HepG2 (cell line): Measurements from ENCODE around the gene FLYWCH1. TPM values are rescaled to one million over a fixed set of nuclear protein-coding genes. Genes with fewer than 3 reads are reported as not detected.

ENCODE experiments used
- AHDC1 ChIP-seq: sonication (generic); formaldehyde crosslinking; IDR thresholded peaks from 2 replicates; pipeline ENCODE4 v1.5.1; 2020; ENCODE audit warnings: mild to moderate bottlenecking, missing genetic modification reagents, borderline replicate concordance
- BORCS8-MEF2B ChIP-seq: sonication (generic); formaldehyde crosslinking; IDR thresholded peaks from 2 replicates; pipeline ENCODE4 v1.8.0; 2022; ENCODE audit warnings: mild to moderate bottlenecking, missing genetic modification reagents
- CEBPB ChIP-seq: IDR thresholded peaks from 2 replicates; pipeline ENCODE4 v1.6.1; 2011; ENCODE audit warnings: low read depth, low read length, improper control_type of control experiment, borderline replicate concordance
- FOXK2 ChIP-seq: fragments of 450-650 bp; IDR thresholded peaks from 2 replicates; pipeline ENCODE4 v1.6.1; 2016
- GATAD2A ChIP-seq: IDR thresholded peaks from 2 replicates; pipeline ENCODE4 v1.6.1; 2016
- IRF2 ChIP-seq: IDR thresholded peaks from 2 replicates; pipeline ENCODE4 v1.6.1; 2018; ENCODE audit warnings: missing genetic modification reagents, missing compliant biosample characterization
- KAT8 ChIP-seq: IDR thresholded peaks from 2 replicates; pipeline ENCODE4 v1.6.1; 2016; ENCODE audit warnings: missing genetic modification reagents, missing compliant biosample characterization
- PBX2 ChIP-seq: IDR thresholded peaks from 2 replicates; pipeline ENCODE4 v1.6.1; 2016; ENCODE audit warnings: control low read depth
- POLR2A ChIP-seq, 2 experiments: IDR thresholded peaks; 2 replicates each; pipeline ENCODE4 v1.6.1; 2011; ENCODE audit warnings: low read depth in 2 of 2, low read length in 2 of 2, mild to moderate bottlenecking in 1 of 2, moderate library complexity in 1 of 2; ENCODE audit not compliant: insufficient read depth in 1 of 2
- RFX5 ChIP-seq: IDR thresholded peaks from 2 replicates; pipeline ENCODE4 v1.6.1; 2011; ENCODE audit warnings: low read depth, low read length, improper control_type of control experiment
- SRSF9 ChIP-seq: fragments of 200-400 bp; formaldehyde crosslinking; IDR thresholded peaks from 2 replicates; pipeline ENCODE4 v1.6.1; 2018; ENCODE audit warnings: borderline replicate concordance, mild to moderate bottlenecking, low read depth, low read length; ENCODE audit not compliant: insufficient read depth, poor library complexity, severe bottlenecking
- TFE3 ChIP-seq: IDR thresholded peaks from 2 replicates; pipeline ENCODE4 v1.6.1; 2016
- ZNF567 ChIP-seq: sonication (generic); formaldehyde crosslinking; IDR thresholded peaks from 2 replicates; pipeline ENCODE4 v1.8.1; 2023; ENCODE audit warnings: mild to moderate bottlenecking, missing genetic modification reagents, borderline replicate concordance
- ZNF598 ChIP-seq: sonication (generic); formaldehyde crosslinking; IDR thresholded peaks from 2 replicates; pipeline ENCODE4 v1.5.1; 2020; ENCODE audit warnings: mild to moderate bottlenecking, missing genetic modification reagents, borderline replicate concordance
- polyA plus RNA-seq, 8 experiments: library from polyadenylated mRNA; depleted of rRNA in 3 of 8; stranded (reverse) in 7 of 8; unstranded in 1 of 8; fragments of >200 nt; fragmentation: Illumina TruSeq in 4 of 8; extraction: Trizol in 4 of 8; gene quantifications; 2 replicates each; pipeline versions ENCODE4 v1.2.1 to v1.2.3, GENCODE V29; 2011 to 2016; ENCODE audit warnings: low read depth in 4 of 8, missing spikeins in 1 of 8, mixed read lengths in 1 of 8; ENCODE audit not compliant: insufficient read depth in 1 of 8
- total RNA-seq, 5 experiments: library from RNA; depleted of rRNA; stranded (reverse); fragments of >200 nt; fragmentation: Illumina TruSeq; extraction: Trizol; gene quantifications; 2 replicates each; pipeline ENCODE4 v1.2.3, GENCODE V29; 2016; ENCODE audit warnings: low read depth in 1 of 5
- TF ChIP-seq, protein P1 (sequence below): sonication (generic); formaldehyde crosslinking; conservative IDR thresholded peaks from 2 replicates; pipeline ENCODE4 v1.8.0; 2022; ENCODE audit warnings: missing genetic modification reagents
- TF ChIP-seq, protein P2 (sequence below): IDR thresholded peaks from 2 replicates; pipeline ENCODE4 v1.6.1; 2016; ENCODE audit warnings: mild to moderate bottlenecking, missing biosample characterization, missing genetic modification reagents
- TF ChIP-seq, protein P3 (sequence below): fragments of 450-650 bp; IDR thresholded peaks from 2 replicates; pipeline ENCODE4 v1.6.1; 2017

FLYWCH1 gene
- total and polyA plus RNA-seq, 2 of the 13 experiments (the other 11 are each of a cell fraction or from before 2014, with no cell fraction given), result 7.3 to 12.4 TPM

DNA sequence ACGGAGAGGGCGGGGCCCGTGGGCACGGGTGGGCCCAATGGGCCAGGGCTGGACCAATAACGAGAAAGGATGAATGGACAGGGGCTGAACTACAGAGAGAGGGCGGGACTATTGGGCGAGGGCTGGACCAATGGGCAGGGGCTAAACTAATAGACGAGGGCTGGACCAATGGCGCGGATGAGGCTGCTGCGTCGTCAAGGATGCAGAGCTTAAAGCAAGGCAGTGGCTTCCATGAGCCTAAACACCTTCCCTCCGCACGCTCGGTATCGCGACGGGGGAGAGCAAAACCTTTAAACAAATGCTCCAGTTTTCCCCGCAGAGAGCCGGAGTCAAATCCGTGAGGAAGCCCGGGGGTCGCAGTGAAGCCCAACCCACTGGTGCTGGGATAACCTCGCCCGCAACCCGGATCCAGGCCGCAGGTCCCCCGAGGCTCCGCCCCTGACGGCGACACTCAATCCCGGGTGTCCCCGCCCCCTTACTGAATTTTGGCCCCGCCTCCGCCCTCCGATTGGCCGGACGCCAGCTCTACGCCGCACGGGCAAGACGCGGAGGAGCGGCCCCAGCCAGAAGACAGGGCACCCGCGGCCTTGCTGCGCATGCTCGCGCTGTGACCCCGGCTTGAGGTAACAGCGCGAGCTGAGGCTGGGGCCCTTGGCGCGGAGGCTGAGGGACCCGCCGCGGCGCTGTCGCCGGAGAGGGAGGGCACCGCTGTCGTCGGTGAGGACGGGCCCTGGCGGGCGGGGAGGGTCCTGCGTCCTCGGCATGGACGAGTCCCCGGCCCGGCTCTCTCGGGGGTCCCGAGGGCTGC is 28.9 kb upstream of the FLYWCH1 start, which contains the start of gene FLYWCH2 (continued):
- TF ChIP-seq, protein P1, sequence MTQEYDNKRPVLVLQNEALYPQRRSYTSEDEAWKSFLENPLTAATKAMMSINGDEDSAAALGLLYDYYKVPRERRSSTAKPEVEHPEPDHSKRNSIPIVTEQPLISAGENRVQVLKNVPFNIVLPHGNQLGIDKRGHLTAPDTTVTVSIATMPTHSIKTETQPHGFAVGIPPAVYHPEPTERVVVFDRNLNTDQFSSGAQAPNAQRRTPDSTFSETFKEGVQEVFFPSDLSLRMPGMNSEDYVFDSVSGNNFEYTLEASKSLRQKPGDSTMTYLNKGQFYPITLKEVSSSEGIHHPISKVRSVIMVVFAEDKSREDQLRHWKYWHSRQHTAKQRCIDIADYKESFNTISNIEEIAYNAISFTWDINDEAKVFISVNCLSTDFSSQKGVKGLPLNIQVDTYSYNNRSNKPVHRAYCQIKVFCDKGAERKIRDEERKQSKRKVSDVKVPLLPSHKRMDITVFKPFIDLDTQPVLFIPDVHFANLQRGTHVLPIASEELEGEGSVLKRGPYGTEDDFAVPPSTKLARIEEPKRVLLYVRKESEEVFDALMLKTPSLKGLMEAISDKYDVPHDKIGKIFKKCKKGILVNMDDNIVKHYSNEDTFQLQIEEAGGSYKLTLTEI (CRISPR knock-in tag), result no peak
- 0 out of 2 replicates have a peak, but pooled peaks have one; percentile 42 for TF ChIP-seq PBX2 (CRISPR knock-in tag)
- peak; percentile 42; the same call in 1 of the 2 replicates for TF ChIP-seq GATAD2A (CRISPR knock-in tag)
- no peak for TF ChIP-seq AHDC1
- TF ChIP-seq IRF2 (CRISPR knock-in tag), result no peak
- no peak for TF ChIP-seq TFE3 (CRISPR knock-in tag)
- TF ChIP-seq KAT8 (CRISPR knock-in tag), result peak; percentile 18; the same call in 1 of the 2 replicates
- no peak for TF ChIP-seq SRSF9
- TF ChIP-seq BORCS8-MEF2B, result peak; percentile 46; the same call in 1 of the 2 replicates
- no peak for TF ChIP-seq FOXK2
- TF ChIP-seq ZNF598 (CRISPR knock-in tag), result peak; percentile 81; the same call in 1 of the 2 replicates
- TF ChIP-seq, protein P2, sequence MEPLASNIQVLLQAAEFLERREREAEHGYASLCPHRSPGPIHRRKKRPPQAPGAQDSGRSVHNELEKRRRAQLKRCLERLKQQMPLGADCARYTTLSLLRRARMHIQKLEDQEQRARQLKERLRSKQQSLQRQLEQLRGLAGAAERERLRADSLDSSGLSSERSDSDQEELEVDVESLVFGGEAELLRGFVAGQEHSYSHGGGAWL, result peak; percentile 90
- TF ChIP-seq, protein P3, sequence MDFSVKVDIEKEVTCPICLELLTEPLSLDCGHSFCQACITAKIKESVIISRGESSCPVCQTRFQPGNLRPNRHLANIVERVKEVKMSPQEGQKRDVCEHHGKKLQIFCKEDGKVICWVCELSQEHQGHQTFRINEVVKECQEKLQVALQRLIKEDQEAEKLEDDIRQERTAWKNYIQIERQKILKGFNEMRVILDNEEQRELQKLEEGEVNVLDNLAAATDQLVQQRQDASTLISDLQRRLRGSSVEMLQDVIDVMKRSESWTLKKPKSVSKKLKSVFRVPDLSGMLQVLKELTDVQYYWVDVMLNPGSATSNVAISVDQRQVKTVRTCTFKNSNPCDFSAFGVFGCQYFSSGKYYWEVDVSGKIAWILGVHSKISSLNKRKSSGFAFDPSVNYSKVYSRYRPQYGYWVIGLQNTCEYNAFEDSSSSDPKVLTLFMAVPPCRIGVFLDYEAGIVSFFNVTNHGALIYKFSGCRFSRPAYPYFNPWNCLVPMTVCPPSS, result no peak
- peak; percentile 73 to 83 for TF ChIP-seq POLR2A (IDR thresholded peaks at IDR 0.05; ENCODE audit: insufficient read depth in 1 of 2, low read depth in 2 of 2, low read length in 2 of 2)
- peak; percentile 26; the same call in 1 of the 2 replicates for TF ChIP-seq ZNF567 (CRISPR knock-in tag)
- no peak for TF ChIP-seq CEBPB
- TF ChIP-seq RFX5, result peak; percentile 64
